Choroid plexus epithelial cell (primary cell): ENCODE data around the gene DNAJC22.

Experiments
- DNase-seq: peaks from one replicate; pipeline ENCODE4 v3.0.0-alpha.2; 2010; ENCODE audit warnings: low read depth
- H3K4me3 ChIP-seq: 2 replicates; pipeline ENCODE4 v1.5.1; 2011; ENCODE audit warnings: low read depth, mild to moderate bottlenecking, control low read depth, low read length, moderate library complexity
- CTCF ChIP-seq: conservative IDR thresholded peaks from 2 replicates; pipeline ENCODE4 v1.5.1; 2011; ENCODE audit warnings: low read depth, mild to moderate bottlenecking, control low read depth, inconsistent platforms, low read length, moderate library complexity

Gene DNAJC22

GRCh38 chr12:49347311-49348193 lies 864 bp downstream of the DNAJC22 start:
- TF ChIP-seq CTCF, result peak; percentile 82
- peak overlapping the region; percentile 54 for H3K4me3 ChIP-seq
- DNase-seq, result peak; percentile 96

GRCh38 chr12:49348781-49349180 lies 2.1 kb downstream of the DNAJC22 start:
- no peak for DNase-seq
- TF ChIP-seq CTCF, result no peak
- no peak overlapping the region for H3K4me3 ChIP-seq

GRCh38 chr12:49349266-49349665 lies 2.6 kb downstream of the DNAJC22 start:
- no peak for TF ChIP-seq CTCF
- DNase-seq, result no peak

GRCh38 chr12:49352351-49352750 lies 5.7 kb downstream of the DNAJC22 start:
- H3K4me3 ChIP-seq, result no peak overlapping the region
- DNase-seq, result no peak
- TF ChIP-seq CTCF, result no peak

More at GRCh38 chr12:49349266-49349665, 2.6 kb downstream of the DNAJC22 start:
- H3K4me3 ChIP-seq, result no peak overlapping the region

GRCh38 chr12:49355913-49356312 lies 9.2 kb downstream of the DNAJC22 start:
- H3K4me3 ChIP-seq, result no peak overlapping the region
- no peak for TF ChIP-seq CTCF
- DNase-seq, result no peak

- TF ChIP-seq CTCF, result peak; percentile 52
- DNase-seq, result peak; percentile 76
- no peak overlapping the region for H3K4me3 ChIP-seq
Measured at GRCh38 chr12:49357103-49357678, 10.5 kb downstream of the DNAJC22 start.
